ENCODE measurements around the gene PCSK6.

The PCSK6 gene

GRCh38 chr15:101492766-101493692 lies 3.5 kb upstream of the PCSK6 start:
- no peaks in the 10 kb centered on the region for H3K36me3 ChIP-seq (ENCODE audit: control insufficient read depth, low read length)
- no peaks in the 10 kb centered on the region for H3K9me2 ChIP-seq (replicated peaks; ENCODE audit: control insufficient read depth, low read length)
- peaks cover 6% of the 10 kb centered on the region; the same call in 1 of the 2 replicates for H3K9me3 ChIP-seq (ENCODE audit: control insufficient read depth, insufficient read depth, low read length)
- H3K79me2 ChIP-seq (ENCODE audit: control insufficient read depth, low read length): no peaks in the 10 kb centered on the region
- H3K27me3 ChIP-seq (ENCODE audit: control insufficient read depth, low read length): no peaks in the 10 kb centered on the region
- H3K4me3 ChIP-seq (ENCODE audit: low read length): no peak overlapping the region
- no peaks in the 10 kb centered on the region for H3K4me1 ChIP-seq (ENCODE audit: control insufficient read depth, low read length)
- TF ChIP-seq EZH2phosphoT487 (IDR thresholded peaks at IDR 0.05; ENCODE audit: borderline replicate concordance, low read length): no peak
- no peak for TF ChIP-seq CTCF (IDR thresholded peaks at IDR 0.05; ENCODE audit: low read depth, low read length, poor library complexity, severe bottlenecking)
- H3K4me2 ChIP-seq (ENCODE audit: low read length): no peak overlapping the region
- H3K27ac ChIP-seq (ENCODE audit: low read depth, low read length): no peak overlapping the region
- H4K20me1 ChIP-seq (ENCODE audit: control insufficient read depth, insufficient read depth, low read depth, low read length): no peaks in the 10 kb centered on the region
- H3F3A ChIP-seq (ENCODE audit: control insufficient read depth, insufficient read depth): no peaks in the 10 kb centered on the region

GRCh38 chr15:101491734-101492640 lies 2.5 kb upstream of the PCSK6 start:
- no peak overlapping the region for H3K27ac ChIP-seq (ENCODE audit: low read depth, low read length)
- no peaks in the 10 kb centered on the region for H3K27me3 ChIP-seq (ENCODE audit: control insufficient read depth, low read length)
- no peaks in the 10 kb centered on the region for H4K20me1 ChIP-seq (ENCODE audit: control insufficient read depth, insufficient read depth, low read depth, low read length)
- TF ChIP-seq EZH2phosphoT487 (IDR thresholded peaks at IDR 0.05; ENCODE audit: borderline replicate concordance, low read length): no peak
- no peak for TF ChIP-seq CTCF (IDR thresholded peaks at IDR 0.05; ENCODE audit: low read depth, low read length, poor library complexity, severe bottlenecking)
- H3K4me1 ChIP-seq (ENCODE audit: control insufficient read depth, low read length): no peaks in the 10 kb centered on the region
- no peak overlapping the region for H3K4me2 ChIP-seq (ENCODE audit: low read length)
- H3F3A ChIP-seq (ENCODE audit: control insufficient read depth, insufficient read depth): no peaks in the 10 kb centered on the region
- no peak overlapping the region for H3K4me3 ChIP-seq (ENCODE audit: low read length)
- no peaks in the 10 kb centered on the region for H3K9me2 ChIP-seq (replicated peaks; ENCODE audit: control insufficient read depth, low read length)
- H3K9me3 ChIP-seq (ENCODE audit: control insufficient read depth, insufficient read depth, low read length): peaks cover 6% of the 10 kb centered on the region; the same call in 1 of the 2 replicates
- no peaks in the 10 kb centered on the region for H3K36me3 ChIP-seq (ENCODE audit: control insufficient read depth, low read length)
- no peaks in the 10 kb centered on the region for H3K79me2 ChIP-seq (ENCODE audit: control insufficient read depth, low read length)

- H3K4me2 ChIP-seq (ENCODE audit: low read length): no peak overlapping the region
- H3K4me1 ChIP-seq (ENCODE audit: control insufficient read depth, low read length): no peaks in the 10 kb centered on the region
- no peaks in the 10 kb centered on the region for H3F3A ChIP-seq (ENCODE audit: control insufficient read depth, insufficient read depth)
- no peak overlapping the region for H3K4me3 ChIP-seq (ENCODE audit: low read length)
- H3K27me3 ChIP-seq (ENCODE audit: control insufficient read depth, low read length): no peaks in the 10 kb centered on the region
- no peaks in the 10 kb centered on the region for H3K9me2 ChIP-seq (replicated peaks; ENCODE audit: control insufficient read depth, low read length)
- TF ChIP-seq CTCF (IDR thresholded peaks at IDR 0.05; ENCODE audit: low read depth, low read length, poor library complexity, severe bottlenecking) (no peak), EZH2phosphoT487 (IDR thresholded peaks at IDR 0.05; ENCODE audit: borderline replicate concordance, low read length) (no peak)
- no peaks in the 10 kb centered on the region for H3K79me2 ChIP-seq (ENCODE audit: control insufficient read depth, low read length)
- no peak overlapping the region for H3K27ac ChIP-seq (ENCODE audit: low read depth, low read length)
- H4K20me1 ChIP-seq (ENCODE audit: control insufficient read depth, insufficient read depth, low read depth, low read length): no peaks in the 10 kb centered on the region
- H3K9me3 ChIP-seq (ENCODE audit: control insufficient read depth, insufficient read depth, low read length): peaks cover 6% of the 10 kb centered on the region; the same call in 1 of the 2 replicates
- H3K36me3 ChIP-seq (ENCODE audit: control insufficient read depth, low read length): no peaks in the 10 kb centered on the region
These were observed 1.6 kb upstream of the PCSK6 start for GRCh38 chr15:101490922-101491733.
